Measurements from ENCODE around the gene RAD51B.

RAD51B gene

DNA sequence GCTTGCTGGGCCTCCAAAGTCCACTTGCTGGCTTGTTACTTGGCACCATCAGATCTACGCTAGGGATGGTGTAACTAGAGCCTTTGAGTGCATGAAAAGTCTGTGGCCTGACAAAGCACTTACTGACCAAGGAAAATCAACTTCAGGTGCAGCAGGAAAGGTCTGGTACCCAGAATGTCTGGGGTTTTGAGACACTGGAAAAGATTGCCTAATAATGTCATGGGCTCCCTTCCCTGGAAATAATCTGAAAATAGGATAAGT, 866.6 kb downstream of the RAD51B start:
- TF ChIP-seq, protein P1, sequence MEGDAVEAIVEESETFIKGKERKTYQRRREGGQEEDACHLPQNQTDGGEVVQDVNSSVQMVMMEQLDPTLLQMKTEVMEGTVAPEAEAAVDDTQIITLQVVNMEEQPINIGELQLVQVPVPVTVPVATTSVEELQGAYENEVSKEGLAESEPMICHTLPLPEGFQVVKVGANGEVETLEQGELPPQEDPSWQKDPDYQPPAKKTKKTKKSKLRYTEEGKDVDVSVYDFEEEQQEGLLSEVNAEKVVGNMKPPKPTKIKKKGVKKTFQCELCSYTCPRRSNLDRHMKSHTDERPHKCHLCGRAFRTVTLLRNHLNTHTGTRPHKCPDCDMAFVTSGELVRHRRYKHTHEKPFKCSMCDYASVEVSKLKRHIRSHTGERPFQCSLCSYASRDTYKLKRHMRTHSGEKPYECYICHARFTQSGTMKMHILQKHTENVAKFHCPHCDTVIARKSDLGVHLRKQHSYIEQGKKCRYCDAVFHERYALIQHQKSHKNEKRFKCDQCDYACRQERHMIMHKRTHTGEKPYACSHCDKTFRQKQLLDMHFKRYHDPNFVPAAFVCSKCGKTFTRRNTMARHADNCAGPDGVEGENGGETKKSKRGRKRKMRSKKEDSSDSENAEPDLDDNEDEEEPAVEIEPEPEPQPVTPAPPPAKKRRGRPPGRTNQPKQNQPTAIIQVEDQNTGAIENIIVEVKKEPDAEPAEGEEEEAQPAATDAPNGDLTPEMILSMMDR (conservative IDR thresholded peaks at IDR 0.05), result no peak
- no peak for TF ChIP-seq ZFX (IDR thresholded peaks at IDR 0.05)
- no peak overlapping the region for H3K27ac ChIP-seq

DNA sequence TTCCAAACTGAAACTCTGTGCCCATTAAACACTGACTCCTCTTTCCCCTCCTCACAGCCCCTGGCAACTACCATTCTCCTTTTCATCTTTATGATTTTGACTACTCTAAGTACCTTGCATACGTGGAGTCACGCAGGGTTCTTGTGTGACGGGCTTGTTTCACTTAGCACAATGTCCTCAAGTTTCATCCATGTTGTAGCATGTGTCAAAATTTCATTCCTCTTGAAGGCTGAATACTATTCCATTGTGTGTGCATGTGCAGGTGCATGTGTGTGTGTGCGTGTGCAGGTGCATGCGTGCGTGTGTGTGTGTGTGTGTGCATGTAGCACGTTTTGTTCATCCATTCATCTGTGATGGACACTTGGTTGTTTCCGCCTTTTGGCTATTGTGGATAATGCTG, 867.1 kb downstream of the RAD51B start:
- TF ChIP-seq, protein P1 (conservative IDR thresholded peaks at IDR 0.05), result no peak
- no peak for TF ChIP-seq ZFX (IDR thresholded peaks at IDR 0.05)
- no peak overlapping the region for H3K27ac ChIP-seq

DNA sequence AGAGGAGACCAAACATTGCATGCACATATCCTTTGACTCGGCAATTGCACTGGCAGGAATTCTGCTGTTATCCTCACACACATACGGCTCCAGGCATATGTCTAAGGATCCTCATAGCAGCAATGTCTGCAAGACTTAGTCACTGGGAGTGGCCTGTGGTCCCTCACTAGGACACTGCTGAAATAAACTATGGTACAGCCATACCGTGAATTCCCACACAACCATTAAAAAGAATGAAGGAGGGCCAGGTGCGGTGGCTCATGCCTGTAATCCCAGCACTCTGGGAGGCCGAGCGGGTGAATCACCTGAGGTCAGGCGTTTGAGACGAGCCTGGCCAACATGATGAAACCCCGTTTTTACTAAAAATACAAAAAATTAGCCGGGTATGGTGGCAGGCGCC, 868.2 kb downstream of the RAD51B start:
- H3K27ac ChIP-seq, result no peak overlapping the region
- TF ChIP-seq, protein P1 (conservative IDR thresholded peaks at IDR 0.05), result no peak
- no peak for TF ChIP-seq ZFX (IDR thresholded peaks at IDR 0.05)

DNA sequence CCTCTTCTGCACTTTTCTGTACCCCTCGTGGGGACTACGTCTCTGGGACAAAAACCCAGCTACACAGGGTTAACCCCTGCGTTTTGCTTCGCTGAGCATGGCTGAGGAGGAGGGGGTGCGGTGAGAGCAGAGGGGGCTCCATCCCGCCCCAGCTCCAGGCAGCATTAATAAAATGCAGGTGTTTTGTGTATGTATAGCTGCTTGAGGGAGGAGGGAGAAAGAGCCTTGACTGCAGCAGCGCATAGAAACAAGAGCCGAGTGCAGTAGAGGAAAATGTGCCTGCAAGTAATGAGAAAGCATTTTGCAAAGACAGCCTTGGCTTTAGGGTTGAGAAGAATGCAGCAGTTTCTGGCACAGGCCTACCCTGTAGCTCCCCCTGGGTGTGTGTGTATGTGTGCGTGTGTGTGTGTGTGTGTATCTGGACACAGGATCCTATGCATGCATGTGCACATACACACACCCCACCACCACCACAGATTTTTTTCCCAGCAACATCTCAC, 869.3 kb downstream of the RAD51B start:
- no peak overlapping the region for H3K27ac ChIP-seq
- no peak for TF ChIP-seq ZFX (IDR thresholded peaks at IDR 0.05)

DNA sequence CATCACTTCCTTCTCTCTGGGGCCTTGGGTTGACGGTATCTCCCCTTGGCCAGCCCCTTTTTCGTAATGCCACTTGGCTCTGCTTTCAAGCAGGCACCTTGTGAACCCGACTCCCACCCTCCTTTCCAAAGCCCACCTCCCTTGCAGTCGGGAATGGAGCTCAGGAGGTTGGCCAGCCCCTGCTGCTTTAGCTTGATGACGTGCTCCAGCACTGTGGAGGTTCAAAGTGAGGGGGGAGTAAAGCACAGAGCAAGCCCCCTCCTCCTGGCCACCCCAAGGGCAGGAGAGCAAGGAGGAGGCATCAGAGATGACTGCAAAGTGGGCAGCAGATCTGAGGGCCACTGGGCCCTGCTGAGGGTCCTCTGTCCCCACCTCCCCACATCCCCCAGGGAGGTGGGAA, 869.9 kb downstream of the RAD51B start:
- H3K27ac ChIP-seq, result no peak overlapping the region
- TF ChIP-seq, protein P1 (conservative IDR thresholded peaks at IDR 0.05), result no peak
- no peak for TF ChIP-seq ZFX (IDR thresholded peaks at IDR 0.05)

DNA sequence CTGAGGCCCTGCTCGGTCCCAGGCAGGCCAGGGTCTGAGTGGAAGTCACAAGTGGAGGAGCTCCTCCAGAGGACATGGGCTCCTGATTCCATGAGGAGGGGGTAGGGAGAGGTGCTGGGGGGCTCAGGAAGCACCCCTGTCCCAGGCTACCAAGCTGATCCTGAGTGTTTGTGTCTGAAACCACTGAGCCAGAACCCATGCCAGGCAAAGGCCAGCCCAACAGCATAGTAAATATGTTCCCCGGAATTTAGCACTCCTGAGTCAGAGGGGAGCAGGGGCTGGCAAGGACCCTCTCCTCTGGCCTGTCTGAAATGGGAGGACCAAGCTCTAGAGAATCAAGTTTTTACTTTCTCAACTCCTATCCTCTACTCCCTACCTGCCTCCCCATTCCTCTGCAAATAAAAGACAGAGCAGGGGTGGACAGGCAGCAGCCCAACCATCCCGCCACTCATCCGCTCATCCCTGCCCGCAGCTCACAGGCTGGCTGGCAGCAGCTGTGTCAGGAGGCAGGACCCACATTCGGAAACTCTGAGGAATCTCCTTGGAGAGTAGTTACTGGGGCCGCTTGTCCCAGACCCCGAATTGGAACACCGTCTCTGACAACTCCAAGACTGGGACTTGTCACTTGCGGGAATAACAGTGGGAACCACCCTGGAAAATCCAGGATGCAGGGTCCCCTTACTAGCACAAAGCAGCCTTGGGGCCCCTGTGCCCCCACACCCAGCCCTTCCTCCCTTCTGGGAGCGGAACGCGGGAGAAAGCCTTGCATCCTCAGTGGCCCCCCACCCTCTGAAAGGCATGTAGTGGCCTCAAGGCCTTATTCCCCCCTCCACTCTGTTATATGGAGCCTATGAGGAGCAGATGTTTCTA, 870.7 kb downstream of the RAD51B start:
- no peak overlapping the region for H3K27ac ChIP-seq
- TF ChIP-seq, protein P1 (conservative IDR thresholded peaks at IDR 0.05), result no peak
- no peak for TF ChIP-seq ZFX (IDR thresholded peaks at IDR 0.05)

DNA sequence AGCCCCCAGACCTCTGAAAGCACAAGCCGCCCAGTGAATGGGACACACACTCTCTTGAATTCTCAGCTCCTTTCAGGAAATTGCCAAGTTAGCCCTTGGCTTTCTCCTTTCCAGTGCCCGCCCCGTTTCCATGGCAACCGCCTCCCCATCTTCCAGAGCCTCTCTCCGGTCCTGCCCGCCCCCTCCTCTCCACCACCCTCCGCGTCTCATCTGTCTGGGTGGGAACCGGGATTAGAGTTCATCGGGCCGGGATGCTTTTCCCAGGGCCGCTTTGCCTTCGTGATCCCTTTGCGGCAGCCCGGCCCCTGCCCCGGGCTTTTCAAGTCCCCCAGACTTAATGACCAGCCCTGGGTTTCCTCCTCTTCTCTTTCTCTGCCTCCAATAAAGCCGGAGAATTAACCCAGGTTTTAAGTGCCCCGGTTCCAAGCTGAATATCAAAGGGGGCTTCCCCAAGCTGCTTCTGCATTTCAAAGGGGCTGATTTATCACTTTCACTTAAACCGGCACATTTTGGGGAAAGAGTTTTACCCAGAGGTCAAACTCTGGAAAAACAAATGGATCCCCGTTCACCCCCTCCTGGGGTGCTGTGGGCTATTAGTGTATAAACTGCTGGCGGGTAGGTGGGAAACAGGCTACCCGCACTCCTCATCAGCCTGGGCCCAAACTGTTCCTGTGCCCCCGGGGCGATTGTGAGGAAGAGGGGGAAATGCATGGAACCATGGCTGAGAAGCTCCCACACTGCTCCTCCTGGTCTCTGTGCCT, 871.6 kb downstream of the RAD51B start:
- H3K27ac ChIP-seq, result no peak overlapping the region
- no peak for TF ChIP-seq ZFX (IDR thresholded peaks at IDR 0.05)
- TF ChIP-seq, protein P1 (conservative IDR thresholded peaks at IDR 0.05), result no peak

All from C4-2B (cell line).